ENCODE data around the gene CTR9. TPM values are rescaled to one million over a fixed set of nuclear protein-coding genes. Genes with fewer than 3 reads are reported as not detected.

The CTR9 gene
- total RNA-seq, 4 donors from 2014 or later = 20.9 to 28.8 (median 23.7) TPM

GRCh38 chr11:10727146-10727851, 23.7 kb upstream of the CTR9 start:
- no peak for DNase-seq (ENCODE audit: low spot score)
- no peak for TF ChIP-seq CTCF (IDR thresholded peaks at IDR 0.05)
- ATAC-seq (ENCODE audit: low FRiP score) = peak; percentile 12

GRCh38 chr11:10728154-10728553, 22.9 kb upstream of the CTR9 start:
- TF ChIP-seq CTCF (IDR thresholded peaks at IDR 0.05) = no peak
- ATAC-seq (ENCODE audit: low FRiP score) (no peak), DNase-seq (ENCODE audit: low spot score) (no peak)

- peak; percentile 26 for ATAC-seq (ENCODE audit: low FRiP score)
- TF ChIP-seq CTCF (IDR thresholded peaks at IDR 0.05) = no peak
- no peak for DNase-seq (ENCODE audit: low spot score)
Observed at GRCh38 chr11:10728789-10729472, 22.1 kb upstream of the CTR9 start.

- TF ChIP-seq CTCF (IDR thresholded peaks at IDR 0.05) = no peak
- DNase-seq (ENCODE audit: low spot score) = no peak
- no peak for ATAC-seq (ENCODE audit: low FRiP score)
Observed at GRCh38 chr11:10730151-10730550, 20.9 kb upstream of the CTR9 start.

- no peak for TF ChIP-seq CTCF (IDR thresholded peaks at IDR 0.05)
- ATAC-seq (ENCODE audit: low FRiP score) = no peak
- DNase-seq (ENCODE audit: low spot score) = no peak
Observed at GRCh38 chr11:10731064-10731680, 19.9 kb upstream of the CTR9 start.

GRCh38 chr11:10735481-10736475, 15.3 kb upstream of the CTR9 start:
- ATAC-seq (ENCODE audit: low FRiP score) (peak; percentile 98), DNase-seq (ENCODE audit: low spot score) (peak; percentile 93)
- TF ChIP-seq CTCF (IDR thresholded peaks at IDR 0.05) = peak in 2 of 3 donors; percentile 94 to 95

Measured in omental fat pad (tissue), 4 donors.